ENCODE results near the gene ATXN3L. TPM values are rescaled to one million over a fixed set of nuclear protein-coding genes. Genes with fewer than 3 reads are reported as not detected.
A peak's percentile ranks its signal among the peaks of the same experiment; 100 is the strongest.

The ATXN3L gene
- total and polyA plus RNA-seq, 12 donors: not detected

DNA sequence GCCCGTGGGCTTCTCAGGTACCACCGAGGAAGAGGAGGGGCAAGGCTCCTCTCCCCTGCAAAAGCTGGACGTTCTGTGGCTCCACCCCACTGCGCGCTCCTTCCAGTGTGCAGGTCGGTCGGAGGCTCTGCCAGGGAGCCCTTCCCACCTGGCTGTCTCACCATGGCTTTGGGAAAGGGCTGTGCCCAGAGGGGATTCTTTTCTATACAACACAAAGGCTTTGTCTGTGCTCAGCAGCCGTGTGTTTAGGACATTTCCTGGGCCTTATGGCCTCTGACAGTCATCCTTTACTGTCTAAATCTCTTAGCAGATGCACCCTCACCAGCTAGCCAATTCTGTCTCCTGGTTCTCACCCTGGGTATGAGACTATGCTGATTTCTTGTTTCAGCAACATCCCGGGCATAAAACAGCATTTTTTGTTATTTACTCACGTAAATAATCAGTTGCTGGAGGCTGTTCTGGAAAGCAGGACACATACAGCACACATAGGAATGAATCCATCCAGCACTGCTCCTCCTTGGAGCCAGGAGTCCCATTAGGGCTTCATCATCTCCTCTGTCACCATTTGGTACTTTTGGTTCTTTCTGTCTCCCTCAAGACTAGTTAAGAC is 20.4 kb upstream of the ATXN3L start:
- no peak for DNase-seq

DNA sequence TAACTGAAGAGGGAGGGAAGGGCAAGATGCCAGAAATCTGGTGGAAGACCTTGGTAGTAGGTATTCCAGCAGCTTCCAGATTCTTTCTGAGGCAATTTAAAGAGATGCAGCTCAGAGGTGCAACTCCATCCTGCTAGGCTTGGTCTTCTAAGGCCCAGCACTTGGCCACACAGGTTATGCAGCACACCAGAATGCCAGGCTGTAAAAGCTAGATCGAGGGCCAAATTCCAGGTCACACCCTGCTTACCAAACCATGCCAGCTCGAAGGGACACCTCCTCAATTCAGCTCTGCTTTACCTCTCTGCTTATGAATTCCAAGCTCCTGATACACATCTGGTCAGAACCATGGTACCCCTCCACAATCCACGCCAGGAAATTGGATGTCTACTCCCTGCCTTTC is 19.8 kb upstream of the ATXN3L start:
- intact Hi-C loops (cut with DNase I): loop anchor here in 1 of 10 donors (10.0 kb wide), 1 partner anchor 365 kb away; the partner anchor contains the start of gene TMSB4X

More for the DNA sequence above, 20.4 kb upstream of the ATXN3L start:
- Histone ChIP-seq H3K4me1 (no peaks in the 10 kb centered on the region), H3K4me3 (no peak overlapping the region), H3K27me3 (peaks cover 0 to 29% (median 0%) of the 10 kb centered on the region in 7 donors), H3K9me3 (no peaks in the 10 kb centered on the region), H3K27ac (peak overlapping the region in 3 of 10 donors; percentile 12 to 29 (median 21)), H3K36me3 (no peaks in the 10 kb centered on the region)
- intact Hi-C loops (cut with DNase I): loop anchor here in 1 of 10 donors (10.0 kb wide), 1 partner anchor 365 kb away; the partner anchor contains the start of gene TMSB4X
- TF ChIP-seq, protein P1, sequence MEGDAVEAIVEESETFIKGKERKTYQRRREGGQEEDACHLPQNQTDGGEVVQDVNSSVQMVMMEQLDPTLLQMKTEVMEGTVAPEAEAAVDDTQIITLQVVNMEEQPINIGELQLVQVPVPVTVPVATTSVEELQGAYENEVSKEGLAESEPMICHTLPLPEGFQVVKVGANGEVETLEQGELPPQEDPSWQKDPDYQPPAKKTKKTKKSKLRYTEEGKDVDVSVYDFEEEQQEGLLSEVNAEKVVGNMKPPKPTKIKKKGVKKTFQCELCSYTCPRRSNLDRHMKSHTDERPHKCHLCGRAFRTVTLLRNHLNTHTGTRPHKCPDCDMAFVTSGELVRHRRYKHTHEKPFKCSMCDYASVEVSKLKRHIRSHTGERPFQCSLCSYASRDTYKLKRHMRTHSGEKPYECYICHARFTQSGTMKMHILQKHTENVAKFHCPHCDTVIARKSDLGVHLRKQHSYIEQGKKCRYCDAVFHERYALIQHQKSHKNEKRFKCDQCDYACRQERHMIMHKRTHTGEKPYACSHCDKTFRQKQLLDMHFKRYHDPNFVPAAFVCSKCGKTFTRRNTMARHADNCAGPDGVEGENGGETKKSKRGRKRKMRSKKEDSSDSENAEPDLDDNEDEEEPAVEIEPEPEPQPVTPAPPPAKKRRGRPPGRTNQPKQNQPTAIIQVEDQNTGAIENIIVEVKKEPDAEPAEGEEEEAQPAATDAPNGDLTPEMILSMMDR (IDR thresholded peaks at IDR 0.05): no peak
- ATAC-seq: peak in 1 of 8 donors; percentile 53
- WGBS, 2 donors: 78 to 89% methylated on average over 10 of the region's 10 CpGs

DNA sequence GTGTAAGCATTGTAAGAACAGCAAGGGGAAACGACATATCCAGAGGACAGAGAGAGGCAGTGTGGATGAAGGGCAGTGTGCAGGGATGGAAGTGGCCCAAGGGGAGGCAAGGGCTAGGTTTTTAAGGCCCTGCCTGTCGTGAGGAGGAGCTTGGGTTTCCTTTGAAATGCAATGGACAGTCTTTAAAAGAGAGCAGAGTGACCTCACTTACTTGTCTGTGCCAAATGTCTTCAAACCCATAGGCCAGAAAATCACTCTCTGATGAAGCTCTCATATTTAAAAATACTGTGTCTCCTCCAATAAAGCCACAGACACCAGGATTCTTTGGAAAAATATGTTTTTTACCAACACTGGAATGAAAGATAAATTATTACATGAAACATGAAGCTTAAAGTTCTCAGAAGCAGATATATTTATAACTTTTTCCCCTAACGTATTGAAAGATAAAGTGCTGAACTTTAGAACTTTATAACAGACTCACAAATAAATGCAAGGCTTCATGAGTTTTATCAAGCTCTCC is 19.2 kb upstream of the ATXN3L start:
- no peak for DNase-seq
- H3K4me3 ChIP-seq: no peak overlapping the region
- H3K27ac ChIP-seq: peak overlapping the region in 2 of 10 donors; percentile 26 to 35
- no peaks in the 10 kb centered on the region for H3K4me1 ChIP-seq
- no peaks in the 10 kb centered on the region for H3K36me3 ChIP-seq
- intact Hi-C loops (cut with DNase I): no loop called here
- ATAC-seq: no peak
- peaks cover 0 to 24% (median 0%) of the 10 kb centered on the region in 7 donors for H3K27me3 ChIP-seq
- H3K9me3 ChIP-seq: no peaks in the 10 kb centered on the region
- 47 to 58% methylated on average over 3 of the region's 3 CpGs for WGBS, 2 donors
- TF ChIP-seq, protein P1 (IDR thresholded peaks at IDR 0.05): no peak

More for the DNA sequence above, 19.8 kb upstream of the ATXN3L start:
- H3K36me3 ChIP-seq: no peaks in the 10 kb centered on the region
- DNase-seq: no peak
- 92 to 100% methylated on average over 3 of the region's 3 CpGs for WGBS, 2 donors
- no peak for ATAC-seq
- no peaks in the 10 kb centered on the region for H3K4me1 ChIP-seq
- H3K4me3 ChIP-seq: no peak overlapping the region
- H3K27ac ChIP-seq: peak overlapping the region in 2 of 10 donors; percentile 26 to 35
- H3K27me3 ChIP-seq: peaks cover 0 to 24% (median 0%) of the 10 kb centered on the region in 7 donors
- no peaks in the 10 kb centered on the region for H3K9me3 ChIP-seq
- TF ChIP-seq, protein P1 (IDR thresholded peaks at IDR 0.05): no peak

DNA sequence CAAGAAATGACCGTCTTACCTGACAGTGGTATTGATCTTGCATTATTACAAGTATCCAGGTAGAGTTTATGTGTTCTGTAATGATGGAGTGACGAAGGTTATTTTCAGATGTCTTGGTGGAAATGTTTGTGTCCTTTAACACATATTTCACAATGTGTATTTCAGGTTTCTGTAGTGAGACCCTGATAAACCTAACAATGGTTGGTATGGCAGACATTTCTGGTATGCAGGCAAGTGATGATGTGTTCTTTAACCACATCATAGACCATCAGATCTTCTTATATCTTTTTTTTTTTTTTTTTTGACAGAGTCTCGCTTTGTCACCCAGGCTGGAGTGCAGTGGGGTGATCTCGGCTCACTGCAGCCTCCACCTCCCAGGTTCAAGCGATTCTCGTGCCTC is 14.6 kb upstream of the ATXN3L start:
- intact Hi-C loops (cut with DNase I): no loop called here
- no peaks in the 10 kb centered on the region for H3K4me1 ChIP-seq
- H3K4me3 ChIP-seq: no peak overlapping the region
- TF ChIP-seq, protein P1 (IDR thresholded peaks at IDR 0.05): no peak
- no peak for DNase-seq
- peaks cover 0 to 27% (median 0%) of the 10 kb centered on the region in 7 donors for H3K27me3 ChIP-seq
- peaks cover 0 to 6% (median 0%) of the 10 kb centered on the region in 11 donors for H3K9me3 ChIP-seq
- WGBS, 2 donors: 89 to 94% methylated on average over 6 of the region's 6 CpGs
- H3K27ac ChIP-seq: no peak overlapping the region
- ATAC-seq: no peak
- no peaks in the 10 kb centered on the region for H3K36me3 ChIP-seq

Measured in heart right ventricle (tissue), 16 donors.